ENCODE data around the gene IFI27L1. TPM values are rescaled to one million over a fixed set of nuclear protein-coding genes. Genes with fewer than 3 reads are reported as not detected.

The IFI27L1 gene, protein sequence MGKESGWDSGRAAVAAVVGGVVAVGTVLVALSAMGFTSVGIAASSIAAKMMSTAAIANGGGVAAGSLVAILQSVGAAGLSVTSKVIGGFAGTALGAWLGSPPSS
- total RNA-seq (2014; rRNA removed; shearing (Covaris generic)): 7.0 and 7.4 TPM in 2 replicates

DNA sequence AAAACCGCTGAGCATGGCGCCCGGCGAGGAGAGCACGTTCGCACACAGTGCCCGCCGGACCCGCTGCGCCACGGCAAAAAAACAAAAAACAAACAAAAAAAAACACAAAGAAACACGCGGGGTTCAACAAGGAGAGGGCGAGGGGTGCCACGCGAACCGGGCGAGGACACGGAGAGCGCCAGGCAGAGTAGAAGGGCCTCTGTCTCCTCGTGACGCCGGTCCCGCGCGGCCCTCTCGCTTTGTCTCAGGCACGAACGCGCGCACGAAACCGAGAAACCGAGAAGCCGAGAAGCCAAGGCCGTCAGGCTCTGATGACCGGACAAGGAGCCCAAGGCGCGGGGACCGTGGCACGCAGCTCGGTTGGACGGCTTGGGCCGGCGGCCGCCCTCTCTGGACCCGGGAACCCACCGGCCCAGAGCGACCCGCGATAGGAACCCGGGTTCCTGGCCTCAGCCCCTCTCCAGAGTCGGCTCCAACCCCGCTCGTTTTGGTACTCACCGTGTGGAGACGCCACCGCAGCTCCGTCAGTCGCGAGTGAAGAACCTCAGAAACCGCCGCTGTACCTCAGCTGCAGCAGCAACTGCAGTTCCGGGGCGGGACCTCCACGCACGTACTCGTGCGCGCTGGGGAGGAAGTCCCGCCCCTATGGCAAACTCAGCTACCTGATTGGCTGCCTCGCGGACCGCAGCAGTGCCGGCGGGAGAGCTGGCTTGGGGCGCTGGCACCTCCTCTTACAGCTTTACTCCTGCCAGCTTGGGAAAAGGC lies at the start of gene IFI27L1, which contains the start of gene DDX24:
IFI27L1 (plus strand) TSS at position 690 of the 765 bp plus-strand sequence. CDS start 15,628 bp downstream, outside the sequence.
DDX24 (minus strand) TSS at position 582 of the 765 bp plus-strand sequence. CDS start 1,460 bp downstream, outside the sequence.

DNA sequence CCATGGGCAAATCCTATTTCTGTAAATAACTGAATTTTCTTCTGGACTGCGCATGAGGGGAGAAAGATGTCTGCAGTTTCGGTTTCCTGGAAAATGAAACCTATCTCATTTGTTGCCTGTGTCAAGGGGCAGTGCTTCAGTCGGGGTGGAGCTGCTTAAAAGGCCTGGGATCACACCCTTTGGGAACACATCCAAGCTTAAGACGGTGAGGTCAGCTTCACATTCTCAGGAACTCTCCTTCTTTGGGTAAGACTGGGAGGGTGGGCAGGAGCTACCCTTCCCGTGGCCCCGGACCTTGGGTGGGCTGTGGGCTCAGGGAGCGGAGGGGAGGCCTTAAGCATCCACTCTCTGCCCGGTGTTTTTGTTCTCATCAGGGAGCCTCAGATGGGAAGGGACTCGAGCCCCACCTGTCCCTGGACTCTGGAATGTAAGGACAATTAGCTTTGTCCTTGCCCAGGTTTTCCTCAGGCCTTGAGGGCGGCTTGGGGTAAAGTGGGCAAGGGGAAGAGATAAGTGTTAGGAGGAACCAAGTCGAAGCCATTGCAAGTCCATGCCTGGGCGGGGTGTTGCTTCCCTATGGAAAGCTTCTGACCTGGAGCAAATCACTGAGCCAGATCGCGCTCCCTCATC lies 29.6 kb downstream of the IFI27L1 start, which contains the start of gene IFI27:
IFI27 (plus strand) TSS at position 185 of the 630 bp plus-strand sequence.

DNA sequence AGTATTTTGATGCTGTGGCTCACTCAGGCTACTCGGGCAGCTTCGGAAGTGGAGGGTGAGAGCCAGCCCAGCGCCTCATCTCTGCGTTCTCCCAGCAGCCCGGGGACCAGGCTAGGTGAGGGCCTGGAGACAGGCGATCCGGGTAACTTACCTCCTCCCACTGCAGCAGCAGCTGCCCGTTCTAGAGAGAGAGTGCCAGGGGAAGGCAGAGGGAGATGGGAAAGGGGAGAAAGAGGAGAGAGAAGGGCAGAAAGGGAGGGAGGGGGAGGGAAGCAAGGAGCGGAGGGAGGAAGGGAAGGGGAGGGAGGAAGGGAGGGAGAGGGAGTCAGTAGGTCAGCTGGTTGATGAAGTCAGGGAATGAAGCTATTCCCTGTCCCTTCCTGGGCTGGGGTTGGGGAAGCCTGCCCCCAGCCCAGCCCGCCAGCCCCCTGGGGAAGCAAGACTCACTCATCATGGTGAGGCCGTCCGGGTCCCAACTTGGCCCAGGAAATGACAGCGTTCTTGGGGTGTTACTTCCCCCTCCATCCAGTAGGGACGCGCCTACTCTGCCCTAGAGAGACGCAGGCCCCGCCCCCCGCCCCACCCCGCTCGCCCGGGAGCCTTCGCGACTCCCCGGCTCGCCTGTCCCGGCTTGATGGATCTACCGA lies 48.1 kb downstream of the IFI27L1 start, which contains the start of gene IFI27L2:
IFI27L2 (minus strand) TSS at position 494 of the 647 bp plus-strand sequence; CDS start at position 454, 40 bp downstream.

Other genes starting within 250 kb of the IFI27L1 start
- not detected in 2 replicates for gene FAM181A, start 154.0 kb upstream of the IFI27L1 start, total RNA-seq (2014; rRNA removed; shearing (Covaris generic))
- gene ASB2, start 104.7 kb upstream of the IFI27L1 start, total RNA-seq (2014; rRNA removed; shearing (Covaris generic)): not detected in 2 replicates
- gene CCDC197, start 84.0 kb upstream of the IFI27L1 start, total RNA-seq (2014; rRNA removed; shearing (Covaris generic)): not detected in 2 replicates
- gene OTUB2, start 55.0 kb upstream of the IFI27L1 start, total RNA-seq (2014; rRNA removed; shearing (Covaris generic)): 1.3 and 1.4 TPM in 2 replicates
- gene DDX24, start 108 bp upstream of the IFI27L1 start, total RNA-seq (2014; rRNA removed; shearing (Covaris generic)): 122 and 146 TPM in 2 replicates
- gene IFI27, start 29.4 kb downstream of the IFI27L1 start, total RNA-seq (2014; rRNA removed; shearing (Covaris generic)): not detected in 2 replicates
- gene IFI27L2, start 48.3 kb downstream of the IFI27L1 start, total RNA-seq (2014; rRNA removed; shearing (Covaris generic)): 110 and 120 TPM in 2 replicates
- 6.9 and 9.5 TPM in 2 replicates for gene PPP4R4, start 93.0 kb downstream of the IFI27L1 start, total RNA-seq (2014; rRNA removed; shearing (Covaris generic))
- not detected in 2 replicates for gene SERPINA10, start 212.0 kb downstream of the IFI27L1 start, total RNA-seq (2014; rRNA removed; shearing (Covaris generic))
- gene SERPINA6, start 242.0 kb downstream of the IFI27L1 start, total RNA-seq (2014; rRNA removed; shearing (Covaris generic)): 0.26 and 0.32 TPM in 2 replicates

Data from A375 (cell line).